ENCODE results near the gene DUSP18.
"Not testable (repeated sequence)": the region's sequence is repeated elsewhere in the genome, so short reads cannot be mapped to it uniquely, and the experiment has no call there.

DNA sequence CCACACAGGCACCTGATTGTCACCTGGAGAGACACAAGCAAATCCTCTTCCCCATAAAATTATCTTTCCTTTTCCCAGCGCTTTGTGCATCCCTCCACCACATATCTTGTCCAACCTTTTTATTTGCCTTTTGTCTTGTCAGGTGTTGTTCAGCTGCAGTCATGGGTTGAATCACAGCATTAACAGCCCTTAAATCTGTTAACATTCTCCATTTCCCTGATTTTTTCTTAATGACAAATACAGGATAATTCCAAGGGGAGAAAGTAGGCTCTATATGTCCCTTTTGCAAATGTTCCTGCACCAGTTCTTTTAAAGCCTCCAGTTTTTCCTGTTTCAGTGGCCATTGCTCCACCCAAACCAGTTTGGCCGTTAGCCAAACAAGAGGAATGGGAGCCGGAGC lies 8.9 kb upstream of the DUSP18 start:
- TF ChIP-seq, protein P1, sequence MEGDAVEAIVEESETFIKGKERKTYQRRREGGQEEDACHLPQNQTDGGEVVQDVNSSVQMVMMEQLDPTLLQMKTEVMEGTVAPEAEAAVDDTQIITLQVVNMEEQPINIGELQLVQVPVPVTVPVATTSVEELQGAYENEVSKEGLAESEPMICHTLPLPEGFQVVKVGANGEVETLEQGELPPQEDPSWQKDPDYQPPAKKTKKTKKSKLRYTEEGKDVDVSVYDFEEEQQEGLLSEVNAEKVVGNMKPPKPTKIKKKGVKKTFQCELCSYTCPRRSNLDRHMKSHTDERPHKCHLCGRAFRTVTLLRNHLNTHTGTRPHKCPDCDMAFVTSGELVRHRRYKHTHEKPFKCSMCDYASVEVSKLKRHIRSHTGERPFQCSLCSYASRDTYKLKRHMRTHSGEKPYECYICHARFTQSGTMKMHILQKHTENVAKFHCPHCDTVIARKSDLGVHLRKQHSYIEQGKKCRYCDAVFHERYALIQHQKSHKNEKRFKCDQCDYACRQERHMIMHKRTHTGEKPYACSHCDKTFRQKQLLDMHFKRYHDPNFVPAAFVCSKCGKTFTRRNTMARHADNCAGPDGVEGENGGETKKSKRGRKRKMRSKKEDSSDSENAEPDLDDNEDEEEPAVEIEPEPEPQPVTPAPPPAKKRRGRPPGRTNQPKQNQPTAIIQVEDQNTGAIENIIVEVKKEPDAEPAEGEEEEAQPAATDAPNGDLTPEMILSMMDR (IDR thresholded peaks at IDR 0.05; ENCODE audit: low read depth, low read length, missing input control) = not testable (repeated sequence)
- TF ChIP-seq EGR1 (IDR thresholded peaks at IDR 0.05; ENCODE audit: low read depth in 2 of 2) = not testable (repeated sequence)

All from liver (tissue), 3 donors.